SKM-1 (cell line): ENCODE data around the gene CBR3.

Experiments used
- DNase-seq: peaks from one replicate; lab custom pipeline; 2025; ENCODE audit not compliant: unreplicated experiment; lab: John Stamatoyannopoulos, UW

CBR3 gene

DNA sequence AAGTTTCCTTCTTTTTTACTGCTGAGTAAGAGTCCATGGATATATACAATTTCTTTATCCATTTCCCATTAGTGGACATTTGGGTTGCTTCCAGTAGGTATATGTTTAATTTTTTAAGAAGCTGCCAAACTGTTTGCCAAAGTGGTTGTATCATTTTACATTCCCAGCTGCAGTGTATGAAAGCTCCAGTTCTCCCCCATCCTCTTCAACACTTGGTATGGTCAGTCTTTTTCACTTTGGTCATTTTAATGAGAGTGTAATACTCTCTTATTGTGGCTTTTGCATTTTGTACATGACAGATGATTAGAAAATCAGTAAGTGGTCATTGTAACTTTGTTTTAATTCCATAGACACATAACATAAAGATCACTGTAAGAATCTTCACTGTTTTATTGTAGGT is 44.3 kb downstream of the CBR3 start:
- DNase-seq: no peak

DNA sequence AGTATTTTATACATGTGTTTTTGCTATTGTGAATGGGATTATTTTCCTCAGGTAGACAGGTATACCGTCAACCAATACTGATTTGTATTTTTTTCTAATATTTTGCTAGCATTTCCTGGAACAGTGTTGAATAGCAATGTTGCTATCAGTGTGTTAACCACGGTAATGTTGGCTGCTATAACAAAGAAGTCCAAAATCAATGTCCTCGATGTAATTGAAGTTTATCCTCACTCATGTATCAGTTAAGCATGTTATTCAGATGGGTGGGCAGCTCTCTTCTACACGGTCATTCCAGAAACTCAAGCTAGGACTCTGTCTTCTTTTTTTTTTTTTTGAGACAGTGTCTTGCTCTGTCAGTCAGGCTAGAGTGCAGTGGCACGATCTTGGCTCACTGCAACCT is 46.1 kb downstream of the CBR3 start:
- DNase-seq: no peak

DNA sequence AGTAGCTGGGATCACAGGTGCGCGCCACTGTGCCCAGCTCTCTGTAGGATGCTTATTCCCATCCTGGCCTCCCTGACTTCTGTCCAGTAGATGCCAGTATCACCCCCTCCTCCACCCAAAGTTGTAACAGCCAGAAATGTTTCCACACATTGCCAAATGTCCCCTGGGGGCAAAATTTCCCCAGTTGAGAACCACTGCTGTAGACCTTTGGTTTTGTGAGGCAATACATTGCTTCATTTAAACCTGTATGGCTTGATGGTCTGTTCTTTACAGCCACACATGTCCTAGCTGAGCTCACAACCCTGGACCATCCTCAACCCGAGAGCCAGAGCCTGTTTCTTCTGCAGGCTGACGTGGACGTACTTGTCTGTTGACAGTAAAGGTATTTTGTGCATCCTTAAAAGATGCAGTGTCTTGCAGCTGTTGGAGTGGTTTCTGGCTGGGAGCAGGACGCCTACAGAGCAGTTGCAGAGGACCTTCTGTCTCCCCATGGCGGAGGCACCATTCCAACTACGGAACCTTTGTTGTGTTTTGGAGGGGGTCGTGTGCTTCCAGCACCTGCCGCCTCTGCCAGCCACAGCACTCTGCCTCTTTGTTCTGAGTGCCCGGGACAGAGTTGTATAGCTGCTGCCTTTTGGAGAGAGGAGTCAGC is 48.4 kb downstream of the CBR3 start:
- no peak for DNase-seq

DNA sequence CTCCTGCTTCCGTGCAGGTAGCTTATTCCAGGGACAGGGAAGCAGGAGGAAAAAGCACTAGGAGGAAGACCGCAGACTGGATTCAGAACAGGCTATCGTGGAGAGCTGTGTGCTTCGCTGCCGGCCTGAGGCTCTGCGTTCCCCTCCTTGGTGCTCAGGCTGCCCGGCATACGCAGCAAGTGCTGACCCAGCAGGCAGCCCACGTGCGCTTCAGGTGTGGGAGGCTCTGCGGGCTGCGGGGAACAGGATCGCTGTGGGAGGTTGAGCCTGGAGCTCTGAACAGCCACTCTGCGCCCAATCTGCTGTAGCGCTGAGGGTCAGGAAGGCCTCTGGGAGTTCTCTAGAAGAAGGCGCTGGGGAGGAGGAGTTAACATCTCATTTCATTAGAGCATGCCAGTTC is 49.7 kb downstream of the CBR3 start:
- DNase-seq: no peak

DNA sequence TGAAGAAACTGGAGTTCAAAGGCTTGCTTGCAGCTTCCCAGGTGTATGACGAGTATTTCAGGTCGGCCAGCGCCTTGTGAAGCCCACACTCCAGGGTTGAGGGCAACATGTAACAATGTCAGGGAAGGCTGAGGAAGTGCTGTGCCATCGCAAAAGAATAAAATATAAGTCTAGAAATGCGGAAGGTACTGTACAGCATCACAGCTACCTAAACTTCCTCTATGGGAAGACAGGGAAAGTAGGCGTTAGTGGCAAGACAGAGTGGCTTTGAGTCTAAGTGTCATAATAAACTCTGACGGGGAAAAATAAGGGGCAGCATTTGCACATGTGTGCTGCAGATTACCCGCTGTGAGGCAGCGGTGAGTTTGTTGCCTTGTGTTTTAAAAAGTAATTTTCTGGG is 50.6 kb downstream of the CBR3 start:
- no peak for DNase-seq

DNA sequence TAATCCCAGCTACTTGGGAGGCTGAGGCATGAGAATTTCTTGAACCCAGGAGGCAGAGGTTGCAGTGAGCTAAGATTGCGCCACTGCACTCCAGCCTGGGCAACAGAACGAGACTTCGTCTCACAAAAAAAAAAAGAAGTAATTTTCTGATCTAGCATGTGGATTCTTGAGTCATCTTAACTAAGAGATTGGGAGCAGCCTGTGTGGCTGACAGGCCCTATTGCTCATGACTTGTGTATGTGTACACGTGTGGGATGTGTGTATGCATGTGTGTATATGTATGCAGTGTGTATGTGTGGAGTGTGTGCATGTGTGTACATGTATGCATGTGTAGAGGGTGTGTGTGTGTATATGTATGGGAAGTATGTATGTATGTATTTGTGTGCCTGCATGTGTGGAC is 51.2 kb downstream of the CBR3 start:
- DNase-seq: no peak

DNA sequence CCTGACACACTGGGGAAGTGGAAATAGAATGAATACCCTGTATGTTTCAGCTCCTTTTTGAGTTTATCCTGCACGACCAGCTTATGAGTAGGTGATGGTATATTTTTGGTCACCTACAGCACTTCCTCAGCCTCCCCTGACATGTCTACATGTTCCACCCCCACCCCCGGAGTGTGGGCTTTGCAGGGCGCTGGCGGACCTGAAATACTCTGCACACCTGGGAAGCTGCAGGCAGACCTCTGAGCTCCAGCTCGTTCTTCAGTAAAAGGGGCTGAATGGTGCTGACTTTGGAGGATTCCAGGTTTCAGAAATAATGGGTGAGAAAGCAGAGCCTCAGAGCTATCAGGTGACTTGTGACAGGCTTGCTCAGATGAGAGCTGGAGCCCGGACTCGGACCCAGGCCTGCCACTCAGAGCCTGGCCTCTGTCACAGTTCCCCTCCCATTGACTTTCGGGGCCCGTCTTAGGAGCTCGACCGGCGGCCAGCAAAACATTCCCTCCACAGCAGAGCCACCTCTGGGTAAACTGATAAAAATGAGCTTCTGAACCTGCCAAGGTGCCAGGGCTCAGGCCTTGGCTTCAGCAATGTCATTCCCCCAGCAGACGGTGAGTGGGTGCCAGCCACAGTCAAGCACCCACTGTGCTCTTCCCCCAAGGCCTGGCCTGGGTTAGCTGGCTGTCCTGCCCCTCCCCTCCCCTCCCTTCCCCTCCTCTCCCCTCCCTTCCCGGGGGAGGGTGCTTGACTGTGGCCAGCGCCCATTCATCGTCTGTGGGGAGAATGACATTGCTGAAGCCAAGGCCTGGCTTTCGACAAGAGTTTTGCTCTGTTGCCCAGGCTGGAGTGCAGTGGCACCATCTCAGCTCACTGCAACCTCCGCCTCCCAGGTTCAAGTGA is 51.9 kb downstream of the CBR3 start:
- no peak for DNase-seq

DNA sequence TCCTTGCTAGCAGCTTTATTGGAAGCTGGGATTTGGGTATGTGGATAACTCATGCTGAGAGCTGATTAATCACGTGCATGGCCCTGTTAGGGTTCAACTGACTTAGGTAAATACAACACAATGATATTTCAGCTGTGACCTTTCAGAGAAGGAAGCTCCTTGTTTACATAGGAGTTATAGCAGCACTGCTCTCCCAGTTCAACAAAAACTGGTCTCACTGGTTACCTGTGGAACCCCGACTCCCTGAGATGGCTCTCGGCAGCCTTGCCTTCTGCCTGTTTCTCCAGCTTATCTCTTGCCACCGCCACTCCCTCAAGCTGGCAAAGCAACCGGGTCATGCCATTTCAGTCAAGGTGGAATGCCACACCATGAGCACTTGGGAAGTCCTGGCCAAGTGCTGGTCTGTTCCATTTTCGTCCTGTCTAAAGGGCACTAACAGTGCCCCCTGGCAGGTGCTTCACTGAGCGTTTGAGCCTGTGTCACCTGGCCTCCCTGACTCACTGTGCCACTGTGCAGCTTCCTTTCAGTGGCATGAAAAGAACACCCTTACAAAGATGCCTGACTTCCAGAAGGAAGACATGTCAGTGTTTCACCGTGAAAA is 53.3 kb downstream of the CBR3 start:
- DNase-seq: no peak

DNA sequence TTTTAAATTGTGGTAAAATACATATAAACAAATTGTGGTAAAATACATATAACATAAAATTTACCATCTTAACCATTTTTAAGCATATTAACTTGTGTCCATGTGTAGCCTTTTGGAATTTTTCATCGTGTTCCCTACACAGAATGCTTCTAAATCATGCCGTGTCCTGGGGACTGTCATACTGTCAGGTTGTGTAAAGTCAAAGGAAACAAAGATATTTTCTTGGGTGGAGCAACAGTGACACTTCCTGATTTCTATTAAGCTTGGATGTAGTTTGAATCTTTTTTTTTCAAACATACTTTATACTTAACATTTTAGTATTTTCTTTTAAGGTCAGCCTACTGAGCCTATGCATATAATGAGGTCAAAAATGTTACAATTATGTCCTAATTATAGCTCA is 54.1 kb downstream of the CBR3 start:
- DNase-seq: no peak

DNA sequence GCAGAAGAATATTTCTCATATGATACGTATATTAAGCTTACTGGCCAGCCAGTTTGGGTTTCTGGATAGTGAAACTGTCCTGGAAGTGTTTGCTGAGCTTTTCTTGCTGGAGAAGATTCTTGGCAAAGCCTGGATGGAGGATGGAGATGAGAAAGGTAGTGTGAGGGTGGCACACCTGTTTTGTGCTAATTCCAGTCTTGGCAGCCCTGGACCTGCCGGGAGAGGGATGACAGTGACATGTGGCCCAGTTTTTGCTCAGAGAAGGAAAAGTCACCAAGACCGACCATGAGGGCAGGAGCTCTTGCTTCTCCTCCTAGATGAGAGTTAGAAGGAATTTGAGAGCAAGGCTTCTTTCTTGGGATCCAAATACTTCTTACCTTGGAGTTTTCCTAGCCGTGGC is 55.9 kb downstream of the CBR3 start:
- no peak for DNase-seq

DNA sequence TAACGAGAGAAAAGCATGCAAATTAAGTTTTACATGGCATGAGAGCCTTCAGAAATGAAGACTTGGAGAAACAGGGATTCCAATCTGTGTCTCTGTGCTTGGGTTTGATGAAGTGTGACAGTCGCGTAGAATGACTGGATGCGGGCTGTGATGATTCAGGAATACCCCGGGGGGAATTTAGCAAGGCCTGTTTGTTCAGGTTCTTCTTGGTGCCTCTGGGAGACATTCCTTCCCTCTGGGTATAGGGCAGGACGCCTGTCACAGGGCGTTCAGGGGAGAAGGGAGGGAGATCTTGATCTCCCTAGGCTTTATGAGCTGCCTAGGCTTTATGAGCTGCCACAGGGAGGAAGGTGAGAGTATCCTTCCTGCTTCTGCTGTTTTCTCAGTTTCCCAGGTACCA is 58.3 kb downstream of the CBR3 start:
- no peak for DNase-seq

DNA sequence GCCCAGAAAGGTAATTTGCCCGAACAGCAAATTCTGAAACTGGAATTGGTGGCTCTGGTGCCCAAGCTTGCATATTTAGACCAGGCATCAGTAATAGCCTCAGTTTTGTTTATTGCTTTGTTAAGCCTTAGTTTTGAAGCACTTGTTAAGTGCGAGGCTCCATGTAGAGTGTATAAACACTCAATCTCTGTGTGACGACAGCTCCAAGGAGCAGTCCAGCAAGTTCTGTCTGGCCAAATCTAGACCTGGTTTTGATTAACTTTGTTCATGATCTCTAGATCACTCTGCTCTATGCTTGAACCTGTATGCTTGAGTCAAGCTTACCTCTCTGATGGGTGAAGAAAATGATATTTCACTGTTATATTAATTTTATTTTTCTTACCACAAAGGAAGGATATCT is 59.1 kb downstream of the CBR3 start:
- DNase-seq: no peak

DNA sequence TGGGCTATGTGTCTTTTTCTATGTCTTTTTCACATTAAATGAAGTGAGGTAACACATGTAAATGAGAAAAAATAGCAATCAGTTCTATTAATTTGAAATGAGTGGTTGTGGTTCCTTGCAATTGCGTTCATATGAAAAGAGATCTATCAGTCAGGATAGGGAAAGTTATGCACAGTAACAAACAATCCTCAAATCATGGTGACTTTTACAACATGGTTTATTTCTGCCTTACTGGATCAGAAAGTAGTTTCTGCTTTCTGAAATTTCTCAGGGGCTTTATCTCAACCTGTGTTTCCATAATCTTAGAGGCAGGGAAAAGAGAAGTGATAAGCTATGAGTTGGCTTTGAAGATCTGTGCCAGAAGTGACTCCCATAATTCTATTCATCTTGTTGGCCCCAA is 60.7 kb downstream of the CBR3 start:
- no peak for DNase-seq
